ENCODE measurements around the gene MRPL41.
"Not testable (repeated sequence)": the region's sequence is repeated elsewhere in the genome, so short reads cannot be mapped to it uniquely, and the experiment has no call there.

MRPL41 gene

GRCh38 chr9:137555179-137555578 is 3.5 kb downstream of the MRPL41 start:
- TF ChIP-seq CTCF (IDR thresholded peaks at IDR 0.05; ENCODE audit: borderline replicate concordance, control extremely low read depth, extremely low read depth, insufficient read depth, missing control alignments), result no peak
- in situ Hi-C loops (cut with MboI; ENCODE audit: low sequenced_read_pairs, unreplicated experiment), result no loop called here
- DNase-seq (ENCODE audit: low spot score), result no peak

GRCh38 chr9:137556069-137556838 is 4.6 kb downstream of the MRPL41 start:
- in situ Hi-C loops (cut with MboI; ENCODE audit: low sequenced_read_pairs, unreplicated experiment), result no loop called here

GRCh38 chr9:137558127-137558526 is 6.4 kb downstream of the MRPL41 start:
- TF ChIP-seq CTCF (IDR thresholded peaks at IDR 0.05; ENCODE audit: borderline replicate concordance, control extremely low read depth, extremely low read depth, insufficient read depth, missing control alignments), result no peak
- in situ Hi-C loops (cut with MboI; ENCODE audit: low sequenced_read_pairs, unreplicated experiment), result no loop called here
- no peak for DNase-seq (ENCODE audit: low spot score)

More at GRCh38 chr9:137556069-137556838, 4.6 kb downstream of the MRPL41 start:
- no peak for TF ChIP-seq CTCF (IDR thresholded peaks at IDR 0.05; ENCODE audit: borderline replicate concordance, control extremely low read depth, extremely low read depth, insufficient read depth, missing control alignments)
- DNase-seq (ENCODE audit: low spot score), result no peak

GRCh38 chr9:137564134-137564533 is 12.5 kb downstream of the MRPL41 start:
- in situ Hi-C loops (cut with MboI; ENCODE audit: low sequenced_read_pairs, unreplicated experiment), result no loop called here
- TF ChIP-seq CTCF (IDR thresholded peaks at IDR 0.05; ENCODE audit: borderline replicate concordance, control extremely low read depth, extremely low read depth, insufficient read depth, missing control alignments), result no peak
- DNase-seq (ENCODE audit: low spot score), result no peak

- in situ Hi-C loops (cut with MboI; ENCODE audit: low sequenced_read_pairs, unreplicated experiment), result no loop called here
- no peak for DNase-seq (ENCODE audit: low spot score)
- TF ChIP-seq CTCF (IDR thresholded peaks at IDR 0.05; ENCODE audit: borderline replicate concordance, control extremely low read depth, extremely low read depth, insufficient read depth, missing control alignments), result no peak
Measured at GRCh38 chr9:137564817-137565411, 13.2 kb downstream of the MRPL41 start.

GRCh38 chr9:137568445-137568844 is 16.8 kb downstream of the MRPL41 start:
- DNase-seq (ENCODE audit: low spot score); in situ Hi-C loops (cut with MboI; ENCODE audit: low sequenced_read_pairs, unreplicated experiment): not testable (repeated sequence)

- in situ Hi-C loops (cut with MboI; ENCODE audit: low sequenced_read_pairs, unreplicated experiment), result no loop called here
- DNase-seq (ENCODE audit: low spot score), result no peak
- TF ChIP-seq CTCF (IDR thresholded peaks at IDR 0.05; ENCODE audit: borderline replicate concordance, control extremely low read depth, extremely low read depth, insufficient read depth, missing control alignments), result no peak
Measured at GRCh38 chr9:137569609-137570203, 18.0 kb downstream of the MRPL41 start.

Measured in GM13976 (cell line).